GM12878 (cell line): ENCODE data around the gene NTN1. TPM values are rescaled to one million over a fixed set of nuclear protein-coding genes. Genes with fewer than 3 reads are reported as not detected.

Experiments used
- ATAC-seq: fragments of 200-7000 bp; cut with Tn5 transposase; 3 replicates; pipeline ENCODE4 v1.9.1; 2020; ENCODE audit warnings: mild to moderate bottlenecking, moderate library complexity
- BruUV-seq: library from RNA; stranded (reverse); fragments of 400-500 nt; replicated peaks from 2 replicates; lab custom pipeline; 2021; lab: Mats Ljungman, UMichigan
- CTCF ChIA-PET: fragments of 300-600 bp; sonication (Branson Sonifier 250); formaldehyde crosslinking; extraction: SDS; loops from one replicate; lab custom pipeline; 2021; ENCODE audit warnings: inconsistent platforms; lab: Yijun Ruan, JAX
- POLR2A ChIA-PET: fragments of 350-600 bp; formaldehyde crosslinking; extraction: SDS; loops from one replicate; lab custom pipeline; 2021; ENCODE audit warnings: inconsistent platforms; lab: Charles Lee
- RAD21 ChIA-PET: fragments of 300-600 bp; sonication (Branson Sonifier 250); formaldehyde crosslinking; loops from one replicate; lab custom pipeline; 2023; ENCODE audit warnings: antibody characterized with exemption; ENCODE audit not compliant: unreplicated experiment; lab: Charles Lee
- SMC1A ChIA-PET: fragments of 300-600 bp; sonication (Branson Sonifier 250); formaldehyde crosslinking; loops from one replicate; lab custom pipeline; 2023; ENCODE audit not compliant: unreplicated experiment, uncharacterized antibody; lab: Charles Lee
- DNase-seq: peaks from one replicate; pipeline ENCODE4 v3.0.0-alpha.2; 2011; ENCODE audit warnings: low read depth, low spot score
- FAIRE-seq: peaks from 3 replicates; lab custom pipeline; 2011; peaks lifted over from hg19 to GRCh38; lab: Jason Lieb, UNC
- H2AFZ ChIP-seq: 2 replicates; pipeline ENCODE4 v1.6.0; 2011; ENCODE audit warnings: low read depth, low read length, control low read depth; ENCODE audit not compliant: control insufficient read depth
- H3K27ac ChIP-seq: 2 replicates; pipeline ENCODE4 v1.5.1; 2011; ENCODE audit warnings: control low read depth; ENCODE audit not compliant: control insufficient read depth, insufficient read depth
- H3K27me3 ChIP-seq, 2 experiments: replicated peaks in 1 of 2; 2 replicates each; pipeline versions ENCODE4 v1.6.0 to v1.6.1; 2011; ENCODE audit warnings: low read length in 1 of 2; ENCODE audit not compliant: control insufficient read depth in 2 of 2, insufficient read depth in 2 of 2
- H3K36me3 ChIP-seq, 2 experiments: 2 replicates each; pipeline ENCODE4 v1.5.1; 2011; ENCODE audit warnings: low read length in 1 of 2; ENCODE audit not compliant: control insufficient read depth in 2 of 2, insufficient read depth in 2 of 2
- H3K4me1 ChIP-seq: 2 replicates; pipeline ENCODE4 v1.6.1; 2011; ENCODE audit warnings: mild to moderate bottlenecking, low read length, moderate library complexity, mixed read lengths; ENCODE audit not compliant: control insufficient read depth, insufficient read depth
- H3K4me2 ChIP-seq: 2 replicates; pipeline ENCODE4 v1.6.0; 2011; ENCODE audit warnings: control low read depth; ENCODE audit not compliant: control insufficient read depth, insufficient read depth
- H3K4me3 ChIP-seq: fragments of 200-600 bp; sonication (generic); 2 replicates; pipeline ENCODE4 v1.5.1; 2016
- H3K79me2 ChIP-seq: 2 replicates; pipeline ENCODE4 v1.6.0; 2011; ENCODE audit warnings: low read length; ENCODE audit not compliant: control insufficient read depth, insufficient read depth
- H3K9ac ChIP-seq: 2 replicates; pipeline ENCODE4 v1.8.0; 2011; ENCODE audit warnings: low read length, control low read depth, mixed read lengths; ENCODE audit not compliant: control insufficient read depth, insufficient read depth
- H3K9me3 ChIP-seq: replicated peaks from 3 replicates; pipeline ENCODE4 v1.5.1; 2011; ENCODE audit warnings: mild to moderate bottlenecking, low read length; ENCODE audit not compliant: control insufficient read depth, insufficient read depth
- H4K20me1 ChIP-seq: 2 replicates; pipeline ENCODE4 v1.6.0; 2011; ENCODE audit not compliant: control insufficient read depth, insufficient read depth
- EGR1 ChIP-seq, 2 experiments: IDR thresholded peaks; 1 replicate in 1 of 2; 2 replicates in 1 of 2; pipeline ENCODE4 v1.6.1; 2011 to 2012; ENCODE audit warnings: low read depth in 2 of 2, low read length in 2 of 2, borderline replicate concordance in 1 of 2, mild to moderate bottlenecking in 1 of 2, moderate library complexity in 1 of 2
- FOS ChIP-seq: IDR thresholded peaks from 3 replicates; pipeline ENCODE4 v1.6.1; 2011; ENCODE audit warnings: borderline replicate concordance; ENCODE audit not compliant: insufficient read length; ENCODE audit errors: extremely low read depth
- JUNB ChIP-seq: IDR thresholded peaks from 2 replicates; pipeline ENCODE4 v1.6.1; 2016; ENCODE audit warnings: antibody characterized with exemption, mild to moderate bottlenecking
- PML ChIP-seq: IDR thresholded peaks from 2 replicates; pipeline ENCODE4 v1.6.1; 2012; ENCODE audit warnings: low read length, inconsistent platforms
- STAT3 ChIP-seq: IDR thresholded peaks from 2 replicates; pipeline ENCODE4 v1.6.1; 2011; ENCODE audit warnings: low read depth, low read length, improper control_type of control experiment
- YY1 ChIP-seq: IDR thresholded peaks from 2 replicates; pipeline ENCODE4 v1.6.1; 2011; ENCODE audit warnings: low read depth, mild to moderate bottlenecking, low read length
- WGBS: methylation state at CpG from one replicate; pipeline ENCODE4 v1.1.6; 2016; ENCODE audit warnings: low lambda C conversion rate; ENCODE audit not compliant: insufficient replicate concordance, insufficient coverage; ENCODE audit errors: missing lambda C conversion rate; 5-methylcytosine and 5-hydroxymethylcytosine counted together
- in situ Hi-C: fragments of 300-500 bp; cut with MboI; formaldehyde crosslinking; loops from 9 replicates; pipeline ENCODE4 v1.14.3; 2018; ENCODE audit warnings: mixed read lengths
- intact Hi-C: fragments of 100-400 bp; cut with micrococcal nuclease; formaldehyde crosslinking; loops from one replicate; pipeline ENCODE4 v1.14.2; 2022; ENCODE audit not compliant: unreplicated experiment
- polyA plus RNA-seq, 11 experiments: library from polyadenylated mRNA; depleted of rRNA in 4 of 11; unstranded in 6 of 11; stranded (reverse) in 5 of 11; fragments of >200 nt; fragmentation: Nextera tagmentation in 4 of 11; fragmentation: Illumina TruSeq in 1 of 11; extraction: Ambion mirVana in 4 of 11; extraction: Trizol in 1 of 11; gene quantifications; 1 replicate in 1 of 11; 2 replicates in 10 of 11; pipeline versions ENCODE4 v1.2.1 to v1.2.3, GENCODE V29; 2011 to 2016; ENCODE audit warnings: inconsistent platforms in 2 of 11, missing spikeins in 2 of 11, low read depth in 1 of 11
- total RNA-seq, 4 experiments: library from RNA; depleted of rRNA in 3 of 4; stranded (reverse); fragments of >200 nt in 3 of 4; fragmentation: Illumina TruSeq in 1 of 4; extraction: Trizol in 1 of 4; gene quantifications; 2 replicates each; pipeline versions ENCODE4 v1.2.1 to v1.2.3, GENCODE V29; 2013 to 2021
- TF ChIP-seq, protein P1 (sequence below): fragments of 450-650 bp; IDR thresholded peaks from 2 replicates; pipeline ENCODE4 v1.6.1; 2017; ENCODE audit warnings: mild to moderate bottlenecking, moderate library complexity
- TF ChIP-seq, protein P2 (sequence below): fragments of 450-650 bp; formaldehyde crosslinking; IDR thresholded peaks from 2 replicates; pipeline ENCODE4 v1.4.0; 2022; ENCODE audit warnings: mild to moderate bottlenecking, moderate library complexity

The NTN1 gene
- total and polyA plus RNA-seq, 10 of the 15 experiments (the other 5 are each of a cell fraction or from before 2014, with no cell fraction given): 0.02 to 0.89 (median 0.35) TPM

DNA sequence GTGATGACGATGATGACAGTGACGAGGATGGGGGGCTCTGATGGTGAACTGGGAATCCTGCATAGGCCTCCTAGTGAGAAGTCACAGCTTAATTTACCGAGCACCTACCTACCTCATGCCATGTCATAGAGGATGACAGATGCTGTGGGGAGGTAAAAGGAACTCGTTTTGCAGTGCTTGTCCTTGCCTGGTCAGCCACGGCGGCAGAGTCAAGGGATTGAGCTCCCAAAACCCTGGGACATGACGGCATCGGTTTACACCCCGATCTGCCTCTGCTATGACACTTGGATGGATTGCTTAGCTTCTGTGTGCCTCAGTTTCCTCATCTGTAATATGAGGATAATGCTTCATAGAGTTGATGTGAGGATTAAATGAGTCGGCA, 103.2 kb downstream of the NTN1 start:
- Histone ChIP-seq H3K27me3 (peaks cover 0 to 2% of the 10 kb centered on the region in 2 experiments; a peak in 2 of 4 replicates), H3K4me1 (no peaks in the 10 kb centered on the region), H3K9me3 (no peaks in the 10 kb centered on the region), H3K4me2 (no peak overlapping the region), H3K27ac (no peak overlapping the region), H4K20me1 (peaks cover 2% of the 10 kb centered on the region; the same call in 1 of the 2 replicates), H3K4me3 (no peak overlapping the region), H3K36me3 (no peaks in the 10 kb centered on the region), H3K9ac (no peak overlapping the region), H2AFZ (no peak overlapping the region), H3K79me2 (no peaks in the 10 kb centered on the region)
- in situ Hi-C loops (no loop called here), intact Hi-C loops (no loop called here)
- TF ChIP-seq EGR1 (IDR thresholded peaks at IDR 0.05; ENCODE audit: borderline replicate concordance in 1 of 2, low read depth in 2 of 2, low read length in 2 of 2): no peak
- no peak for TF ChIP-seq PML
- TF ChIP-seq JUNB: no peak
- TF ChIP-seq, protein P1, sequence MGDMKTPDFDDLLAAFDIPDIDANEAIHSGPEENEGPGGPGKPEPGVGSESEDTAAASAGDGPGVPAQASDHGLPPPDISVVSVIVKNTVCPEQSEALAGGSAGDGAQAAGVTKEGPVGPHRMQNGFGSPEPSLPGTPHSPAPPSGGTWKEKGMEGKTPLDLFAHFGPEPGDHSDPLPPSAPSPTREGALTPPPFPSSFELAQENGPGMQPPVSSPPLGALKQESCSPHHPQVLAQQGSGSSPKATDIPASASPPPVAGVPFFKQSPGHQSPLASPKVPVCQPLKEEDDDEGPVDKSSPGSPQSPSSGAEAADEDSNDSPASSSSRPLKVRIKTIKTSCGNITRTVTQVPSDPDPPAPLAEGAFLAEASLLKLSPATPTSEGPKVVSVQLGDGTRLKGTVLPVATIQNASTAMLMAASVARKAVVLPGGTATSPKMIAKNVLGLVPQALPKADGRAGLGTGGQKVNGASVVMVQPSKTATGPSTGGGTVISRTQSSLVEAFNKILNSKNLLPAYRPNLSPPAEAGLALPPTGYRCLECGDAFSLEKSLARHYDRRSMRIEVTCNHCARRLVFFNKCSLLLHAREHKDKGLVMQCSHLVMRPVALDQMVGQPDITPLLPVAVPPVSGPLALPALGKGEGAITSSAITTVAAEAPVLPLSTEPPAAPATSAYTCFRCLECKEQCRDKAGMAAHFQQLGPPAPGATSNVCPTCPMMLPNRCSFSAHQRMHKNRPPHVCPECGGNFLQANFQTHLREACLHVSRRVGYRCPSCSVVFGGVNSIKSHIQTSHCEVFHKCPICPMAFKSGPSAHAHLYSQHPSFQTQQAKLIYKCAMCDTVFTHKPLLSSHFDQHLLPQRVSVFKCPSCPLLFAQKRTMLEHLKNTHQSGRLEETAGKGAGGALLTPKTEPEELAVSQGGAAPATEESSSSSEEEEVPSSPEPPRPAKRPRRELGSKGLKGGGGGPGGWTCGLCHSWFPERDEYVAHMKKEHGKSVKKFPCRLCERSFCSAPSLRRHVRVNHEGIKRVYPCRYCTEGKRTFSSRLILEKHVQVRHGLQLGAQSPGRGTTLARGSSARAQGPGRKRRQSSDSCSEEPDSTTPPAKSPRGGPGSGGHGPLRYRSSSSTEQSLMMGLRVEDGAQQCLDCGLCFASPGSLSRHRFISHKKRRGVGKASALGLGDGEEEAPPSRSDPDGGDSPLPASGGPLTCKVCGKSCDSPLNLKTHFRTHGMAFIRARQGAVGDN: no peak
- no peak for TF ChIP-seq STAT3
- TF ChIP-seq, protein P2, sequence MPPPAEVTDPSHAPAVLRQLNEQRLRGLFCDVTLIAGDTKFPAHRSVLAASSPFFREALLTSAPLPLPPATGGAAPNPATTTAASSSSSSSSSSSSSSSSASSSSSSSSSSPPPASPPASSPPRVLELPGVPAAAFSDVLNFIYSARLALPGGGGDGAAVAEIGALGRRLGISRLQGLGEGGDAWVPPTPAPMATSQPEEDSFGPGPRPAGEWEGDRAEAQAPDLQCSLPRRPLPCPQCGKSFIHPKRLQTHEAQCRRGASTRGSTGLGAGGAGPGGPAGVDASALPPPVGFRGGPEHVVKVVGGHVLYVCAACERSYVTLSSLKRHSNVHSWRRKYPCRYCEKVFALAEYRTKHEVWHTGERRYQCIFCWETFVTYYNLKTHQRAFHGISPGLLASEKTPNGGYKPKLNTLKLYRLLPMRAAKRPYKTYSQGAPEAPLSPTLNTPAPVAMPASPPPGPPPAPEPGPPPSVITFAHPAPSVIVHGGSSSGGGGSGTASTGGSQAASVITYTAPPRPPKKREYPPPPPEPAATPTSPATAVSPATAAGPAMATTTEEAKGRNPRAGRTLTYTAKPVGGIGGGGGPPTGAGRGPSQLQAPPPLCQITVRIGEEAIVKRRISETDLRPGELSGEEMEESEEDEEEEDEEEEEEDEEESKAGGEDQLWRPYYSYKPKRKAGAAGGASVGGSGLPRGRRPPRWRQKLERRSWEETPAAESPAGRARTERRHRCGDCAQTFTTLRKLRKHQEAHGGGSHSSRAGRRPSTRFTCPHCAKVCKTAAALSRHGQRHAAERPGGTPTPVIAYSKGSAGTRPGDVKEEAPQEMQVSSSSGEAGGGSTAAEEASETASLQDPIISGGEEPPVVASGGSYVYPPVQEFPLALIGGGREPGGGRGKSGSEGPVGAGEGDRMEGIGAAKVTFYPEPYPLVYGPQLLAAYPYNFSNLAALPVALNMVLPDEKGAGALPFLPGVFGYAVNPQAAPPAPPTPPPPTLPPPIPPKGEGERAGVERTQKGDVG (CRISPR knock-in tag): no peak
- no peak for TF ChIP-seq FOS
- TF ChIP-seq YY1: no peak
- SMC1A ChIA-PET: no interaction called here
- POLR2A ChIA-PET: no interaction called here
- no peak for FAIRE-seq
- 58% methylated on average over 10 of the region's 10 CpGs for WGBS
- no TSS peak for BruUV-seq
- RAD21 ChIA-PET: no interaction called here
- CTCF ChIA-PET: no interaction called here
- DNase-seq: no peak
- ATAC-seq: no peak
